ENCODE data around the gene BRSK2.
"Not testable (repeated sequence)": the region's sequence is repeated elsewhere in the genome, so short reads cannot be mapped to it uniquely, and the experiment has no call there.

The BRSK2 gene

GRCh38 chr11:1389932-1390568 is at the start of gene BRSK2:
Gene BRSK2, plus strand, starts transcription at chr11:1389934. Its CDS starts 351 bp downstream, at chr11:1390285.
- in situ Hi-C loops (cut with HindIII; ENCODE audit: low sequenced_read_pairs) = no loop called here

DNA sequence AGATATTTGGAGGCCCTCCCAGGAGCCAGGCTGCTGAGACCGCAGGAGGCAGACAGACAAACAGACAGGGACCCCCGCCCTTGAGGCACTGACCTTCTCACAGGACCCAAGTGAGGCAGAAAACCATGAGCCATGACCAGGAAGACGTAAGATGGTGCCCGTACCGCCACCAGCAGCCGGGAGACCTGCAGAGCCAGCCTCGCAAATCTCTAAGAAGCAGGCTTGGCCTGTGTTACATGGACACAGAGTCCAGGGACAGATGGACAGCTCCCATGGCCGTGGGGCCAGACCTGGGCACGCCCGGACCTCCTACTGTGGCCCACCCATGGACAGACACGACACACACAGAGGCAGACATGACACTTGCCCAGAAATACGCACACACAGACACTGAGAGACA is 49.6 kb upstream of the BRSK2 start:
- in situ Hi-C loops (cut with HindIII; ENCODE audit: low sequenced_read_pairs) = no loop called here

GRCh38 chr11:1341226-1341625 is 48.5 kb upstream of the BRSK2 start:
- in situ Hi-C loops (cut with HindIII; ENCODE audit: low sequenced_read_pairs) = not testable (repeated sequence)

DNA sequence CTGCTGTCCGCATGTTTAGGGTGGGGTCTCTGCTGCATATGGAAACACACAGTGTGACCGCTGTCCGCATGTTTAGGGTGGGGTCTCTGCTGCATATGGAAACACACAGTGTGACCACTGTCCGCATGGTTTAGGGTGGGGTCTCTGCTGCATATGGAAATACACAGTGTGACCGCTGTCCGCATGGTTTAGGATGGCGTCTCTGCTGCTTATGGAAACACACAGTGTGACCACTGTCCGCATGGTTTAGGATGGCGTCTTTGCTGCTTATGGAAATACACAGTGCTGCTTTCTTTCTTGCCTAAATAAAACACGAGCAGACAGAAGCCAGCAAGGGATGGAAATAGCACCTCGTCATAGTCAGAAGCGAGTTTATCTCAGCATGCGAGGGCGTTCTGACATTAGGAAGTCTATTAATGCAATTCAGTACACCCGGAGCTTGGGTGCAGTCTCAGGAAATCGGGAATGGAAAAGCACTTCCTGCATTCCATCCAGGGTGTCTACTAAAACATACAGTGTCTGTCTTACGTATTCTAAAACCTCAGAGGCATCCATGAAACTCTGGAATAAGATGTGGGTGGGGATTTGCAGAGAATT is 47.7 kb upstream of the BRSK2 start:
- in situ Hi-C loops (cut with HindIII; ENCODE audit: low sequenced_read_pairs) = no loop called here

- in situ Hi-C loops (cut with HindIII; ENCODE audit: low sequenced_read_pairs) = no loop called here
Measured at GRCh38 chr11:1342946-1343345, 46.8 kb upstream of the BRSK2 start.

DNA sequence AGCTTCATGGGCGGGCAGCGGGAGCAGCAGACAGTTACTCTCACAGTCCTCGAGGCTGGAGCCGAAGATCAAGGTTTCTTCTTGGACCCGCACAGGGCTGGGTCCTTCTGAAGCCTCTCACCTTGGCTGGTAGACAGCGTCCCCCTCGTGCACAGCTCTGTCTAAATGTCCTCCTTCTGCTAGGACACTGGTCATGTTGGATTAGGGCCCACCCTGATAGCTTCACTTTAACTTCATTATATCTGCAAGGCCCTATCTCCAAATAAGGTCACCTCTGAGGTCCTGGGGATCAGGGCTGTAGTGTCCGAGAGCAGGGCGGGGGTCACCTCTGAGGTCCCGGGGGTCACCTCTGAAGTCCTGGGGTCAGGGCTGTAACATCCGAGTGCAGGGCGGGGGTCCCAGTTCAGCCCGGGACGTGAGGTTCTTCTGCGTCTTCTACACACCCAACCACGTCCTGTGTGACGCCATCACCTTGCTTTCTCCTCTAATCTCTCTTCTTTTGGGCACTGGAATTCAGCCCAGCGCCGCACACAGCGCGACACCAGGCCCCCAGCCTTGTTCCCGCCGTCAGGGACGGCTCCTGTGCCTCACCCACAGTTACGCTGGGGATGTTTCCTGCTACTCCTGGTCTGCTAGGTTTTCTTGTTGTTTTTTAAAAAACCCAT is 46.2 kb upstream of the BRSK2 start:
- in situ Hi-C loops (cut with HindIII; ENCODE audit: low sequenced_read_pairs) = no loop called here

DNA sequence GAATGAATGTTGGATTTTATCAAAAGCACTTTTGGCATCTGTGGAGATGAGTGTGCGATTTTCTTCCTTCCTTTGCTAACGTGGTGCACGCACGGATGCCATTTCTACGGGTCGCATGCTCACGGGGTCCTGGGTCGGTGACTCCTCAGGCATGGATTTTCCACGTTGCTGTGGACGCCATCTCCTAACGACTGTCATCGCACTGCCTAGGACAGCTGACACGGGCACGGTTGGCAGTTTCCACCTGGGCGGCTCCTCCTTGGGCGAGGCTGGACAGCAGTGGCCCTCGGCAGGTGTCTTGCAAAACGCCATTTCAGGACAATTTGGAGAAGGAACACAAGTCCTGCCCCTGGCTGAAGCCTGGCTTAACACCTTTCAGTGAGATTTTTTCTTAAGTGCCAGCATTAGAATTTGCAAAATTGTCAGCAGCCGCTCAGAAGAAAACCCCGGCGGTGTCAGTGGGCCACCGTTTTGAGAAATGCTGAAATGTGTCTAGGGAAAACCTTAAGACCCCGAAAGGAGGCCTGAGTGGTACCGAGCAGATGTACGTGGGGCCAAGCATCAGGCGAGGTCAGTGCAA is 45.6 kb upstream of the BRSK2 start:
- in situ Hi-C loops (cut with HindIII; ENCODE audit: low sequenced_read_pairs) = no loop called here

GRCh38 chr11:1345737-1346513 is 43.8 kb upstream of the BRSK2 start:
- in situ Hi-C loops (cut with HindIII; ENCODE audit: low sequenced_read_pairs) = no loop called here

DNA sequence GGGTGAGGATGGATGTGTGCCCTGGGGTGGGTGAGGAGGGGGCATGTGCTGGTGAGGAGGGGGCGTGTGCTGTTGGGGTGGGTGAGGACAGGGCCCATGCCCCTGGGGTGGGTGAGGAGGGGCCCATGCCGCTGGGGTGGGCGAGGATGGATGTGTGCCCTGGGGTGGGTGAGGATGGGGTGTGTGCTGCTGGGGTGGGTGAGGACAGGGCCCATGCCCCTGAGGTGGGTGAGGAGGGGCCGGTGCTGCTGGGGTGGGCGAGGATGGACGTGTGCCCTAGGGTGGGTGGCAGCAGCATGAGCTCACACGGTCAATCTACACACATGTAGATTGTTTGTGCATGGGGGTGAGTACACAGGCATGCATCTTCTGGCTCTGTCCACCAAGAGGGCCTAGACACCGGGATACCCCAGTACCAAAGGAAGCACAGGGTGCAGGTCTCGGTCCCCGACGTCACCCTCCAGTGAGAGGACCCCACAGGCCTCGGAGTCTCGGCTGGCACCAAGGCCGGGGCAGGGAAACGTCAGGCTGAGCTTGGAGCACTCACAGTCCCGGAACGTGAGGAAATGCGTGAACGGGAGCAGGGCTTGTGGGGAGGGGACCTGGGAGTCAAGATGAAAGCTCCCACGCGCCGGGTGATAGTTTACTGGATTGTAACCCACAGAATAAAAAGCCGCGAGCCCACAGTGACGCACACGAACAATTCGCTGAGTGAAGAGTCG is 42.9 kb upstream of the BRSK2 start:
- in situ Hi-C loops (cut with HindIII; ENCODE audit: low sequenced_read_pairs) = no loop called here

DNA sequence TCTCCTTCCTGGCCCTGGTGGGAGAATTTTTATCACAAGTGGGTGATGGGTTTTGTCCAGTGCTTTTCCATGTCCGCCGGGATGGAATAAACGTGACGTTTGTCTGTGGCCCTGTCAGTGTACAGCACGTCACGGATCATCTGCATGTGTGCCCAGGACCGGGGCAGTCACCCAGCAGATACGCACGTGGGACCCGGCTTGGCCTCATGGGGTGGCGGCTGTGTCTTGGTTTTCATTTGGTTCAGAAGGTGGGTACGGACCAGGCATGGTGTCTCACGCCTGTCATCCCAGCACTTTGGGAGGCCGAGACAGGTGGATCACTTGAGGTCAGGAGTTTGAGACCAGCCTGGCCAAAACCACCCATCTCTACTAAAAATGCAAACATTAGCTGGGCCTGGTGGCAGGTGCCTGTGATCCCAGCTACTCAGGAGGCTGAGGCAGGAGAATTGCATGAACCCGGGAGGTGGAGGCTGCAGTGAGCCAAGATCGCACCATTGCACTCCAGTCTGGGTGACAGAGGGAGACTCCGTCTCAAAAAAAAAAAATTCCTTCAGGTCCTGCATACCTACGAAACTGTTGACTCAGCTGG is 42.2 kb upstream of the BRSK2 start:
- in situ Hi-C loops (cut with HindIII; ENCODE audit: low sequenced_read_pairs) = not testable (repeated sequence)

- in situ Hi-C loops (cut with HindIII; ENCODE audit: low sequenced_read_pairs) = no loop called here
Measured at GRCh38 chr11:1348146-1348795, 41.5 kb upstream of the BRSK2 start.

GRCh38 chr11:1348796-1349326 is 40.9 kb upstream of the BRSK2 start:
- in situ Hi-C loops (cut with HindIII; ENCODE audit: low sequenced_read_pairs) = no loop called here

- in situ Hi-C loops (cut with HindIII; ENCODE audit: low sequenced_read_pairs) = no loop called here
Measured at GRCh38 chr11:1349327-1350041, 40.2 kb upstream of the BRSK2 start.

DNA sequence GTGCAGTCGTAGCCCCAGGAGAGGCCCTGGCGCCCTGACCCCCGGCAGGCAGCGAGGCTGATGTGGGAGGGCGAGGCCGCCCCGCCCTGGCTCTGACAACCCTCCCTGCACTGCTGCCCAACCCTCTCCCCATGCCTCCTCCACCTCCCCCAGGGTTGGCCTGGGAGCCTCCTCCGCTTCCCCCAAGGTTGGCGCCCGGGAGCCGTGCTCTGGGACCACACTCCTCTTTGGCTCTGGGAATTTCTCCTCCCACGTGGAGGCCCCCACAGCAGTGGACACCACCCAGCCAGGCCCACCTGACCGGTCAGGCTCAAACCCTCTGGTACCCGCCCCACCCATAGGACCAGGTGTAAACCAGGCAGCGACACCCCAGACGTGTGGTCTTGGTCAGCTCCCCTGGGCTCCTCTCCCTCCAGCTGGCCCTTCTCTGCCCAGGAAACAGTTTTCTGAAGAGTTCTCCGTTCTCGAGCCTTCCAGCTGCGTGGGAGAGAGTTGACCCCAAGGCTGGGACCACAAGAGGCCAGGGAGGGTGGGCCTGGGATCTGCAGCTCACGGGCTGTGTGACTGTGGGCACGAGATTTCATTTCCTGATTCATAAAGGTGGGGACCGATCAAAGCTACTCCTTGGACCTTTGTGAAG is 39.5 kb upstream of the BRSK2 start:
- in situ Hi-C loops (cut with HindIII; ENCODE audit: low sequenced_read_pairs) = no loop called here

GRCh38 chr11:1351278-1351937 is 38.3 kb upstream of the BRSK2 start:
- in situ Hi-C loops (cut with HindIII; ENCODE audit: low sequenced_read_pairs) = no loop called here

- in situ Hi-C loops (cut with HindIII; ENCODE audit: low sequenced_read_pairs) = no loop called here
Measured at GRCh38 chr11:1352696-1353382, 36.9 kb upstream of the BRSK2 start.
